HG03060 (cell line): ENCODE data around the gene CDKN1C.

Source experiments
- ATAC-seq: cut with Tn5 transposase; IDR thresholded peaks from one replicate; pipeline ENCODE4 v1.9.1; 2021; ENCODE audit warnings: low read depth, moderate number of reproducible peaks; ENCODE audit not compliant: unreplicated experiment

Gene CDKN1C

DNA sequence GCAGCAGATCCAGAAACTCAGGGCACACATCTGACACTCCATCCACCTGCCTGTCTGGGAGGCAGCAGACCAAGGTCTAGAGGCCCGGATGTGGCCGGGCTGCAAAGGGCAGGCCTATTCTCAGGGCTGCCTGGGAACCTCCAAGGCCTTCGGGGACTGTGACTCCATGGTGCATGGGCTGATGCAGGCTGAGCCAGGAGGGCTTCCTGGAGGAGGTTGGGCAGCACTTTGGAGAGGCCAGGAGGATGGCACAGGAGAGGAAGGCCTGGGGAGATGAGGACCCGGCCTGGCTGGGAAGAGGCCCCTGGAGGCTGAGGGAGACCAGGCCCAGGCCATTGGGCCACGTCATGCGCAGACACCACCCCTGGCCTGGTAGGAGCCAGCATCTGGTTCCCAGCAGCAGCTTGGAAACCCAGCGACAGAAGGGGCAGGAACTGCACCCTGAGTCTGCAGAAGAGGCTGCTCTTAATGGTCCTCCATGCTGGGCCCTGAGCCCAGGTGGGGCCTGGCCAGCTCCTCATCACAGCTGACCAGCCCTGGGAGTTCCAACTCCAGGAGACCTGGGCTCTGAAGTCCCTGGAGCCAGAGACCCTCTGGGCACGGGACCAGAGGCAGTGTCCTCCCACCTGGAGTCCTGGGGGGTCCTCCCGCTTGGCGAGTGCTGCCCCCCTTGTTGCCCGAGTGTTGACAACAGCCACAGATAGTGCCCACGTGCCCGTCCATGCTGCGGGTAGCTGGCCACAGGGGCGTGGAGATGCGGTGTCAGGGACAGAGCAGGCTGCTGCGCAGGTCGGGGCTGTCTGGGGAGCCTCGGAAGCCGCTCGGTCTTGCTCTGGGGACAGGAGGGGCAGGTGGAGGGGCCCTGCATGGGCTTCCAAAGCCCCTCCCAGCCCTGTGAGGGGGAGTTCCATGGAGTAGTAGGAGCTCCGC, 38.1 kb upstream of the CDKN1C start:
- ATAC-seq = no peak

DNA sequence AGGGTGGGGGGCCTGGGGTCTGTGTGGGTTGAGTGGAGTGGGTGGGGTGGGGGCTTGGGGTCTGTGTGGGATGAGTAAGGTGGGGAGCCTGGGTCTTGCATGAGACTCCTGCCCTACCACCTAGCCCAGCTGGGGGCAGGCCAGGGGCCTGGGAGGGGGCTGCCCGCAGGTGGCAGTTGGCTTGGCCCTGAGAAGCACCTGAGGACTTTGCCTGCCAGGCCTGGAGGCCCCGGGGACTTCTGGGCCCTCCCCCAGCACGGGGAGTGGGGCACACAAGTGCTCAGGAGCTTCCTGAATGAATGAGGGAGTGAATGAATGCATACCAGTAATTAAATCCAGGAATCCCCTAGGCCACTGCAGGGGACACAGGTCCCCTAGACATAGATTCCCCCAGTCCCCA, 37.1 kb upstream of the CDKN1C start:
- no peak for ATAC-seq

DNA sequence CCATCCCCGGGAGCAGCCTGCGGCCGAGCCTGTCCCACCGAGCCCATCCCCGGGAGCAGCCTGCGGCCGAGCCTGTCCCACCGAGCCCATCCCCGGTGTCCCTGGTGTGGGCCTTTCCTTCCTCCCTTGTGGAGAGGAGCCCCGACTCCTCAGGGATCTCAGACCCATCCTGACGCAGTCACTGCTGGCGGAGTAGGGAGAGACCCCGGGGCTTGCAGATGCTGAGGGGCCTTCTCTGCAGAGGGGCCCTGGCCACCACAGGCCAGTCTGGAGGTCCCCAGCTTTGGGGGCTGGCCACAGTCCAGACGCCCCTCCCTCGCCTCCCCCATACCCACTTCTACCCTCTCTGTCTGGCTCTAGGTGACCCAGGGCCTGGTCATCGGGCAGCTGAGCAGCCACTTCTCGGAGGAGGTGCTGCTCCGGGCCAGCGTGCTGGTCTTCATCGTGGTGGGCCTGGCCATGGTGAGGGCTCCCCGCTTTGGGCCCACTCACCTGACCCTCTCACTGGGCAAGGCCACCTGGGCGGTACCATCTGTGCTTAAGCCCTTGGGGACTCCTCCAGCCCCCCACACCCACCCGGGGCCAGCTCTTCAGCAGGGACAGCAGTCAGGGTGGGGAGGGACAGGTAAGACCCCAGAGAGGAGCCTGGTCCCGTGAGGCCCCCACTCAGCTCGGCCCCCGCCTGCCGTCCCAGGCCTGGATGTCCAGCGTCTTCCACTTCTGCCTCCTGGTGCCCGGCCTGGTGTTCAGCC, 36.3 kb upstream of the CDKN1C start:
- no peak for ATAC-seq

DNA sequence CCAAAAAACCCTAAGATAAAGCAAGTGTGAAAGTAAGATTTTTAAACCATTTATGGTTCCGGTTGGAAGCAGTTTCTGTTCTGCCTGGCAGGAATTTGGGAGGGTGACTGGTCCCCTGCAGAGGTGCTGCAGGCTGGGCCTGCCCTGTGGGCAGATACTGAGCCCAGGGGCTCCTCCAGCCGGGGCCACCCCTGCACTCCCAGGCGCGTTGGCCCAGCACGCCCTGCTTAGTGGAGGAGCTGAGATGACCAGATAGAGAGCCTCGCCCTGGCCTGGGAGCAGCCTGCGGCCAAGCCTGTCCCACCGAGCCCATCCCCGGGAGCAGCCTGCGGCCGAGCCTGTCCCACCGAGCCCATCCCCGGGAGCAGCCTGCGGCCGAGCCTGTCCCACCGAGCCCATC, 35.7 kb upstream of the CDKN1C start:
- ATAC-seq = no peak

DNA sequence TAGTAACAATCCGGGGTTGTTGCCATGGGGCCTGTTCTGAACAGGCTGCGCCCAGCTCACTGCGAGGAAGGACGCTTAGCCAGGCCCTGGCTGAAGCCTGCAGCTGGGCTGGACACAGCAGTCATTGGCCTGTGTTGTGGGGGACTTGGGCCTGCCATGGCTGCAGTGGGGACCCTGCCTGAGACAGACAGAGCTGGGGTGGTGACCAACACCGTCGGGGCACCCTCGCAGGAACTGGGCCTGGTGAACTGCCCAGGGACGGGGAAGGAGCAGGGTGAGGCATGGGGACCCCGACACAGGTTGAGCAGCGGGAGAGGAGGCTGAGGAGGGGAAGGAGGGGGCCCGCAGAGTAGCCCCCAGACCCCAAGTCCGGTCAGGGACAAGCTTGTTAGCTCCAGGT, 34.8 kb upstream of the CDKN1C start:
- no peak for ATAC-seq

DNA sequence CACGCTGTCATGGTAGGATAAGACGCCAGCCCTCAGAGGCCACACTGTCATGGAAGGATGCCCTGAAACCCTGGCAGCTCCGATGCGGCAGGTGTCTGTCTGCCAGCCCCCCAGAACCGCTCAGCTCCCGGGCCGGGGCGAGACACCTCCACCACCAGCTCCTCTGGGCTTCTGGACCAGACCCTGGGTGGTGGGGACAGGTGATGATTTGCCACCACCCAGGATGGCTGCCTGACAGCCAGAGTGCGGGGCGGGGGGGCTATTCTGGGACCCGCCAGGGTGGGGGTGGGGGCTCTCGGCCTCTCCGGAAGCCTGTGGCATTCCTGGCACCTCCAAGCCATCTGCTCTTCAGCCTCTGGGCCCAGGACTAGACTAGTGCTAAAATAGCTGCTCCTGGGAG, 34.3 kb upstream of the CDKN1C start:
- ATAC-seq = no peak

DNA sequence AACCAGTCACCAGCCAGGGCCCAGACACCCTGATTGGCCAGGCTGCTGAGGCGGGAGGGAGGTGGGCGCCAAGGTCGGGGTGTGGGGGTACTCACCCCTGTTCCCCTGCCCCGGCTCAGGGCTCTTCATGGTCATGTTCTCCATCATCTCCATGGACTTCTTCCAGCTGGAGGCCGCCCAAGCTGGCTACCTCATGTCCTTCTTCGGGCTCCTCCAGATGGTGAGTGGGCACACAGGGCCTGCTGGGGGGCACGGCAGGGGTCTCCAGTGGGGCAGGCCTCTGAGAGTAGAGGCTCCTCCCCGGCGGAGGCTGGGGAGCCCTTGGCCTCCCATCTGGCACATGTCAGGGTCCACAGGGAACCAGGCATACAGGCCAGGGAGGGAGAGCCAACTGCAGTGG, 33.6 kb upstream of the CDKN1C start:
- ATAC-seq = no peak

DNA sequence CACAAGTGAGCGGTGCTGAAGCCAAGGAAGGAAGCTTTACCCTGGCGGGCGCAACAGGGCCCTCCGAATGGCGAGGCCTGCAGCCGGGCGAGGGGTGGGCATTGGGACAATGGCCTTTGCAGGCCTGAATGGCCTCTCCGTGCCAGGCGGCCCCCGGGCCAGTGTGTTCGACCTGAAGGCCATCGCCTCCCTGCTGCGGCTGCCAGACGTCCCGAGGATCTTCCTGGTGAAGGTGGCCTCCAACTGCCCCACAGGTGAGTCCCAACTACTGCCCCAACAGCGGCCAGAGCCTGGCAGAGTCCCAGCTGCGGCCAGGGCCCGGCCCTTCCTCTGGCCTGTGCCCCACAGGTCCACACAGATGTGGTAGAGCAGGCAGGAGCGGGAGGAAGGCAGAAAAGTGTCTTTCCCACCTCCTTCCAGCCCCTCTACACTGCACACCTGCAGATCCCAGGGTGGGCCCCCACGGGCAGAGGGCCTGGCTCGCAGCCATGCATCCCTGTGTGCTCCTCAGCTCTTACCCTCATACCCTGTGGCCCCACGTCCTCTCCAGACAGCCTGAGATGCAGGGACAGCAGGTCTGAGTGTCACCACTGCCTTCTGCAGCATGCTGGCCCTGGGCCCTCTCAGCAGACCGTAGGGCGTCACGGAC, 32.4 kb upstream of the CDKN1C start:
- ATAC-seq = no peak

DNA sequence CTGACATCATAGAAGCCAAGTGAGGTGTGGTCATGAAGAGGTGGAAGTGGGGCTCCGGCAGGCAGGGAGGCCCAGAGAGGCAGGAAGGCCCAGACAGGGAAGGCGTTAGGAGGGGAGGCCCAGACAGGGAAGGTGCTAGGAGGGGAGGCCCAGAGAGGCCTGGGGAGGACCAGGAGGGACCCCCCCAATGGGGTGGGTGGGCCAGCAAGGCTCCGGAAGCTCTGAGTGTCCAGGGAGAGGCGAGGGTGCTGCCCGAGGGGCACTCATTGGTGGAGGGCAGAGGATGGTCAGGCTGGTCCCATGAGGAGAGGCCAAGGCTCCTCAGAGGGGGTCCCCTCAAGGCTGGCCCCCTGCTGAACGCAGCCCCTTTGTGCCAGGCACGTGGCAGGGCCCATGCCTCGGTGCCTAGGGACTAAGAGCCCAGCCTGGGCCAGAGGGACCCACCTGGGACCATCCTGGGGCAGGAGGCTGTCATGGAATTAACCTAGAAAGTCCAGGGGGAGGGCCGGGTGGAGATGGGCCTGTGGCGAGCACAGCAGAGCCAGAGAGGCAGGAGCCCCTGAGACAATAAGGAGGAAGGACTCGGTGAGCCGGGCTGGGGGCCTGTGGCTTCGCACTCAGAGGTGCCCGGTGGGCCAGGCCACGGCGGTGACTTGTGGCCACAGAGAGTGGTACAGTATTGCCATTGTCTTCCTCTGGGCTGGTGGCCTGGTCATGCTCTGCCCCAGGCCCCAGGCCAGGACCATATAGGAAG, 31.5 kb upstream of the CDKN1C start:
- ATAC-seq = no peak

DNA sequence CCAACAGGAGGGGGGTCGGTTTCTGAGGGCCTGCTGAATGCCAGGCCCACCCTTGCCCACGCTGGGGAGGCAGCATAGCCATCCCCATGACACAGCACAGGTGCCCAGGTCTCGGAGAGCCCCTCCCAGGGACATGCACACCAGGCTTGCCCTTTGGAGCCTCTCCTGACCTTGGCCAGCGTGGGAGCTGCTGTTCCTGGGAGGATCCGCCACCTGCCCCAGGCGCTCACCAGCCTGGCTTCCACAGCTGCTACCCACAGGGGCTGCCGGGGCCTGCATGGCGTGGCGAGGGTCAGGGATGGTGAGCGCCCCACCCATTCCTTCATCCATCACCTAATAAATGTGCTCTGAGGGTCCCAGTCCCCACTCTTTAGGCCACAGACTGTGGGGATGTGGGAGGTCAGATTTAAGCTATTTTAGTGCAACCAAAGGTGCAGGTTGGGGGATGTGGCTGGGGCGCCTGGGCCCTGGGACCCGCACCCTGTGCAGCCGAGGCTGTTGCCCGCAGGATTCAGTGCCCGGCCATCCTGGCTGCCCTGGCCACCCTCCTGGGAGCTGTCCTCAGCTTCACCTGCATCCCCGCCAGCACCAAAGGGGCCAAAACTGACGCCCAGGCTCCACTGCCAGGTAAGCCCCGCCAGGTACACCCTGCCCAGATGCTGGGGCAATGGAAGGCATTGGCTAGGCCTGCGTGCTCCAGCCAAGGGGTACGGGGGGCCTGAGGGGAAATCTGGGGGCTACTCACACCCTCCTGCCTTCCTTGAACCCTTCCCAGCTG, 30.7 kb upstream of the CDKN1C start:
- no peak for ATAC-seq

DNA sequence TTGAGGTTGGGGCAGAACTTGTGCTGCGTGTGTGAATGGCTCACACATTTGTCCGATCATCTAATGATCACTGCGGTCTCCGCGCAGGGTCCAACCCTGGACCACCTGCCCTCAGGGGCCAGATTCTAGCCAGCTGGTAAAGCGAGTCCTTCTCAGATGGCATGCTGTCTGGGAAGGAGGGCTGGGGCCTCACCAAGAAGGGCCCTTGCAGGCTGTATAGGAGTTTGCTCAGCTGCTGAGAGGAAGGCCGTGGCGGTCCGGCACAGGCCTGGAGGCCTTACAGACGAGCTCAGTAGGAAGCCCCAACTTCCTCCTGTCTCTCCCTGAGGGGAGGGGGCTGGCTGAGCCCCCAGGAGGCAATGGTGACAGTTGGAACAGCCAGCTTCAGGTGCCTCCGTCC, 29.9 kb upstream of the CDKN1C start:
- ATAC-seq = no peak

DNA sequence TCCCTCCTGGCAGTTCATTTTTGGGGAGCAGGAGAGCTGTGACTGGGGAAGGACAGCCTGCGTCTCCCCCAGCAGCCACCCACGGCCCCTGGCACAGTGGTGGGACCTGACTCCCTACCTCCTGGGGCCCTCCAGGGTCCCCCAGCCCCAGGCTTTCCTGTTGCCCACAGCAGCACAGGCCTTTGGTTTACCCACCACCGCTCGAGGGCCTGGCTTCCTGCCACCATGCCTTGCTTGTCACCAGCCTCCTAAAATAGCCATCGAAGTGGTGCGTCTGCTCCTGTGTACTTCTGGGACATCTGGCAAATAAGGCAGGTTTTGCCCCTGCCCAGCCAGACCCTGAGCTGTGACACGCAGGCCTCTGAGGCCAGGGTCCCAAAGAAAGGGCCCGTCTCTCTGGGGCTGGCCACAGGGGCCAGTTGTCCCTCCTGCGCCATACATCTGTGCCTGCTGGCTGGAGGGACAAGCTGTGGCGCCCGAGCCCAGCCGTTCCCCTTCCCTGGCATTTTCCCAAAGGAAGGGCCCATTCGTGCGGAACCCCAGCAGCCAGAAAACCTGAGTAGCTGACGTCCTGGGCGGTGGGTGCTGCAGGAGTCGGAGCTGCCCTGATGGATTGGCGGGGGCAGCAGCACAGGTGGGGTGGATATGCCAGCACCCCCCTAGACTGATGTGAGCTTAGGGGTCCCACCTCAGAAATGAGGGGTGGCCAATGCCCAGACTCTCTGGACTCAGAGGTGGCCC, 29.1 kb upstream of the CDKN1C start:
- ATAC-seq = no peak

DNA sequence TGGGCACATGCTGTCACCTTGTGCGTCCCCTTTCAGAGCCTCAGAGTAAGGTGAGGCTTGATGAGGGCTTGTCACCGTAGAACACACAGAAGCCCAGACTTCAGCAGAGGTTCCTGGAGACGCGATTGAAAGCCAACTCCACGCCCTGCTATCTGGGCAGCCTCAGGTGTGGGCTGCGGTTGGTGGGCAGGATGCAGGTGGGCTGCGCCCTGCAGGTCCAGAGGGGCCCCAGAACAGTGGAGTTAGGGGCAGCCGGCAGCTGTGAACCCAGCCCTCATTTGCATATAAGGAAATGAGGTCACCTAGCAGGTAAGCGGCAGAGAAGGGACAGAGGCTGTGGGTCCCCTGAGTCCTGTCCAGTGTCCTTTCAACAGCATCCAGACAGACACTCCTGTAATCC, 28.2 kb upstream of the CDKN1C start:
- no peak for ATAC-seq

DNA sequence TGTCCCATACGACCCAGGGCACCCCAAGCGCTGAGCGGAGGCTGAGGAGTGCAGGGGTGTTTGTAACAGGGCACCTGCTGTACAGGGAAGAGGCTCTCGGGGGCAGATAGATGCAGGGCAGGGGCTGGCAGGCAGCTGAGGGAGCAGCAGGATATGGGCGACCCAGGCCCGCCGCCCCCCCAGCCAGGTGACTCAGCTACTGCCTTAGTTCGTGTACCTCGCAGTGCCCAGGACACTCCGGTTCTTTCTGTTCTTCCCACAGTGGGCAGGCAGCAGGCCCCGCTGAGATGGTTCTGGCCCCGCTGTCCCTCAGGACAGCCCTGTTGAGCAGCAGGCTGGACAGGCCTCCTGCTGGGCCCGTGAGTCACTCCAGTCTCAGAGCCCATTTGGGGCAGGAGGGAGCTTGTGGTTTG, 27.4 kb upstream of the CDKN1C start:
- no peak for ATAC-seq

DNA sequence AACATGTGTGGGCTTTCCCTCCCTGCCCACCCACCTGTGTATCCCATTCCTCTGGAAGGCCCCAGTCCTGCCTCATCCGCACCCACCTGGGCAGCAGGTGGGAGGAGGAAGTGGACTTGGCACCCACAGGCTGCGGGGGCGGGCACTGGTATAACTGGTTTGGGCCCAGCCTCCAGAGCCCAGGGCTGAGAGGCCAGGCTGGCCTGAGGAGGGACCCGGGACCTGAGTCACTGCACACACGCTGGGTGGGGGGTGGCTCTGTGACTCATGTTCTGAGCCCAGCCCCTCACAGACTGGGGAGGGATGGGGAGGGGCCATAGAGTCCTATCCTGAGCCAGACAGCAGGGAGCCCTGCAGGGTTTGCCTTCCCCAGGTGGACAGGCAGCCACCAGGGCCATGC, 26.9 kb upstream of the CDKN1C start:
- no peak for ATAC-seq

DNA sequence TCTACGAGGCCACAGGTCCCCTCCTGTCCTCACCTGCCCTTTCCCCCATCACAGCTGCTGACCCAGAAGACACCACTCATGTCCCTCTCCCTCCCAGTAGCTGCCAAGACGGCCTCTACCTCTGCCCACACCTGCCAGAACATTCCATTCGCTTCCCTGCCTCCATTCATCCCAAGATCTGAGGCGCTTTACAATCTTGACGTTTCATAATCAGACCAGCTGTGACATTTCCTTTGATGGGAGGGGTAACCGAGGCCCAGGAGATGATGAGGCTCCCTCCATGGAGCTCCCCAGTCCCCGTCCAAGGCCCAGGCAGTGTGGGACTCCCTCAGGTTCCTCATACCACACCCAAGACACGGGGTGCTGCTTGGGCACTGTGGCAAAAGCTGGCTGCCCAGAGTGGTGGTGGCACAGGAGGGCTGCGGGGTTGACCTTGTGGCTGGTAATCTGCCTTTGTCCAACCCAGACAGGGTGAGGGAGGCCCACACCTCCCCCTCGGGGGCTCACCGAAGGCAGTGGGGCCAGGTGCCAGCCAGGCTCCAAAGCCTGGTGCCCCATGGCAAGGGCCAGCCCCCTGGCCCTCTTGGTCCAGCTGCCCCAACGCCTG, 26.3 kb upstream of the CDKN1C start:
- no peak for ATAC-seq

DNA sequence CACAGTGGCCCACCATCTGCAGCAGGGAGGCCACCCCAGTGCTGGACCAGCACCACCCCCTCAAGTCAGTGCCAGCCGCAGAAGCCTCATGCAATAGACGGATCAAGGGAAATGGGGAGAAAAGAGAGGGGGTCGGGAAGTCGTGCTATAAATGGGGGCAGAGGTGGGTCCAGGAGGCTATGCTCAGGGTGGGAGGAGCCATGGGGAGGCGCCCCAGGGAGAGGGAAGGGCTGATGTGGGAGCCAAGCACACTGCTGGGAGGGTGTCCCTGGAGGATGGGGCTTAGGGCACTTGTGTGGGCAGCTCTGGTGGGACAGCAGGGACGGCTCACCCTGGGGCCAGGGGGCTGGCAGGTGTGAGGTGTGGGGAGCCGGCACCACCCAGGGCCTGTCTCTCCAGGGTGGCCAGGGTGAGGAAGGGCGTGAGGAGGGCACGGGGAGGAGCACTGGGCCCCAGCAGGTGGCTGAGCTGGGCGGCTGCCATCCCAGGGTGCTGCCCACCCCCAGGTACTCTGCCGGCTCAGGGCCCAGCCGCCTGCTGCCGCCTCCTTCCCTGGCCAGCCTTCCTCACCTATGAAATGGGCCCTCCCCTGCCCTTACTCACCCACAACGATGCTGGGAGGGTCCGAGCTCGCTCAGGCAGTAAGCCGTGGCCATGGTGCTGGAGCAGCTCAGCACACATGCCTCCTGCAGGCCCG, 25.7 kb upstream of the CDKN1C start:
- no peak for ATAC-seq

DNA sequence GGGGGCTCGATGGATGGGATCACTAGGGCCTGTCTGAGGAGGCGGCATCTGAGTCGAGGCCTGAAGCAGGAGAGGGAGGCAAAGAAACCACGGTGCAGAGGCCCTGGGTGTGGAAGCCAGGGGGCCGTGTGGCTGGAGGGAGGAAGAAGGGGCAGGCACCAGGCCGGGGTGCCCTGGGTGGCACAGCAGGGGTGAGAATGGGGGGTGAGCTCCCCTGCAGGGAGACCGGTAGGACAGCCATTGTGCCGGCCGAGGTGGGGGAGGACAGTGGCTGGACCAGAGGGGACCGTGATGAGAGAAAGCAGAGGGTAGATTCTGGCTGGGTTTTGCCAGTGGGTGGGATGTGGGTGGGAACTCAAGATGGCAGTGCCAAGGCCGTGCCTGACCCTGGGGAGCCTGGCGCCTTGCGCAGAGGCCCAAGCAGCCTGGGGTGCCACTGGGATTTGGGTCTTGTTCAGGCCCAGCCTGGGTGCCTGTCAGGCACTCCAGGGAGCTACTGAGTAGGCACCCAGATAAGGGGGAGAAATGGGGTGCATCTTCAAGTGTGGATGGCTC, 24.9 kb upstream of the CDKN1C start:
- no peak for ATAC-seq
